AG09309 (cell line): ENCODE data around the gene FKBP15.
A peak's percentile ranks its signal among the peaks of the same experiment; 100 is the strongest.

Experiments
- DNase-seq: peaks from one replicate; pipeline ENCODE4 v3.0.0-alpha.2; 2010; ENCODE audit warnings: low read depth
- H3K4me3 ChIP-seq: 2 replicates; pipeline ENCODE4 v1.5.1; 2011; ENCODE audit warnings: mild to moderate bottlenecking, low read depth, low read length, moderate library complexity; ENCODE audit not compliant: control insufficient read depth
- CTCF ChIP-seq: IDR thresholded peaks from 2 replicates; pipeline ENCODE4 v1.5.1; 2011; ENCODE audit warnings: mild to moderate bottlenecking, low read depth, low read length, inconsistent platforms; ENCODE audit not compliant: insufficient read depth, control insufficient read depth; ENCODE audit errors: missing control alignments

FKBP15 gene, protein sequence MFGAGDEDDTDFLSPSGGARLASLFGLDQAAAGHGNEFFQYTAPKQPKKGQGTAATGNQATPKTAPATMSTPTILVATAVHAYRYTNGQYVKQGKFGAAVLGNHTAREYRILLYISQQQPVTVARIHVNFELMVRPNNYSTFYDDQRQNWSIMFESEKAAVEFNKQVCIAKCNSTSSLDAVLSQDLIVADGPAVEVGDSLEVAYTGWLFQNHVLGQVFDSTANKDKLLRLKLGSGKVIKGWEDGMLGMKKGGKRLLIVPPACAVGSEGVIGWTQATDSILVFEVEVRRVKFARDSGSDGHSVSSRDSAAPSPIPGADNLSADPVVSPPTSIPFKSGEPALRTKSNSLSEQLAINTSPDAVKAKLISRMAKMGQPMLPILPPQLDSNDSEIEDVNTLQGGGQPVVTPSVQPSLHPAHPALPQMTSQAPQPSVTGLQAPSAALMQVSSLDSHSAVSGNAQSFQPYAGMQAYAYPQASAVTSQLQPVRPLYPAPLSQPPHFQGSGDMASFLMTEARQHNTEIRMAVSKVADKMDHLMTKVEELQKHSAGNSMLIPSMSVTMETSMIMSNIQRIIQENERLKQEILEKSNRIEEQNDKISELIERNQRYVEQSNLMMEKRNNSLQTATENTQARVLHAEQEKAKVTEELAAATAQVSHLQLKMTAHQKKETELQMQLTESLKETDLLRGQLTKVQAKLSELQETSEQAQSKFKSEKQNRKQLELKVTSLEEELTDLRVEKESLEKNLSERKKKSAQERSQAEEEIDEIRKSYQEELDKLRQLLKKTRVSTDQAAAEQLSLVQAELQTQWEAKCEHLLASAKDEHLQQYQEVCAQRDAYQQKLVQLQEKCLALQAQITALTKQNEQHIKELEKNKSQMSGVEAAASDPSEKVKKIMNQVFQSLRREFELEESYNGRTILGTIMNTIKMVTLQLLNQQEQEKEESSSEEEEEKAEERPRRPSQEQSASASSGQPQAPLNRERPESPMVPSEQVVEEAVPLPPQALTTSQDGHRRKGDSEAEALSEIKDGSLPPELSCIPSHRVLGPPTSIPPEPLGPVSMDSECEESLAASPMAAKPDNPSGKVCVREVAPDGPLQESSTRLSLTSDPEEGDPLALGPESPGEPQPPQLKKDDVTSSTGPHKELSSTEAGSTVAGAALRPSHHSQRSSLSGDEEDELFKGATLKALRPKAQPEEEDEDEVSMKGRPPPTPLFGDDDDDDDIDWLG

DNA sequence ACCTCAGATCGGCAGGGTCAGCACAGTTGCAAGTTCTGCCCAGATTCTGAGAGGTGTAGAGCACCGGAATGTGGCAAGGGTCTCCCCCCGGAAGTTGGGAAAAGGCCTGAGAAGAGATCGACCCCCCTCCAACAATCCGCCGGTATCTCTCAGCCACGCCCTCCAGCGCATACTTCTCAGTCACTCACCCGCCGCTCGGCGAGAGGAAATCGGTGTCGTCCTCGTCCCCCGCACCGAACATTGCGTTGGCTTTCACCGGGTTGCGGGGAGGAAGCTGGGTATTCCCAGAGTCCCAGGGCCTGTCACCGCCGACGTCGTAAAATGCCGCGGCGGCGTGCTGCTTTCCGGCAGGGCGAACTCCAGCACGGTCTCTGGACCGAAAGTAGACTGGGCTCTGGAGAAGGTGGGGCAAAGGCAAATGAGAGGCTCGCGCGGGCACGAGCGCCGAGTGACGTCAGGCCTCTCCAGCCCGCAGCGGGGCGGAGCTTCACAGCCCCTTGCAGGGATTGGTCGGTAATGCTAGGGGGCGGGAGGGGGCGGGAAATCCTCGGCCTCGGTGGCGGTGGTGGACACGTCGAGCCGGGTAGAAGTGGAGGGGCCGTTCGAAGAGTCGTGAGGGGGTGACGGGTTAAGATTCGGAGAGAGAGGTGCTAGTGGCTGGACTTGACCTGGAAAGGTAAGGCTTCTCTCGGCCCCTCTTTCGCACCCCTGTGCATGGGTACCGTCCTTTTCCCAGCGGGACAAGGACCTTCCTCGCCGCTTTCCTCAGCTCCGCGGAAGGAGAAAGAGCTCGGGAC lies at the start of gene FKBP15, which contains the start of gene SLC31A1:
Gene FKBP15 (minus strand): TSS at position 275 of the 797 bp plus-strand sequence. CDS start 34 bp downstream, at position 241.
Gene SLC31A1 (plus strand): TSS at position 542 of the 797 bp plus-strand sequence. CDS start 34,605 bp downstream, outside the sequence.
- H3K4me3 ChIP-seq: peak within 1 kb of the TSS; percentile 89
- DNase-seq: peak; percentile 95
- TF ChIP-seq CTCF: no peak

GRCh38 chr9:113269871-113270270 lies 48.8 kb upstream of the FKBP15 start:
- no peak overlapping the region for H3K4me3 ChIP-seq
- no peak for DNase-seq
- TF ChIP-seq CTCF: no peak

GRCh38 chr9:113269355-113269754 lies 48.3 kb upstream of the FKBP15 start:
- H3K4me3 ChIP-seq: no peak overlapping the region
- TF ChIP-seq CTCF: no peak
- DNase-seq: no peak

GRCh38 chr9:113267911-113268566 lies 47.0 kb upstream of the FKBP15 start:
- DNase-seq: no peak
- H3K4me3 ChIP-seq: no peak overlapping the region
- no peak for TF ChIP-seq CTCF

DNA sequence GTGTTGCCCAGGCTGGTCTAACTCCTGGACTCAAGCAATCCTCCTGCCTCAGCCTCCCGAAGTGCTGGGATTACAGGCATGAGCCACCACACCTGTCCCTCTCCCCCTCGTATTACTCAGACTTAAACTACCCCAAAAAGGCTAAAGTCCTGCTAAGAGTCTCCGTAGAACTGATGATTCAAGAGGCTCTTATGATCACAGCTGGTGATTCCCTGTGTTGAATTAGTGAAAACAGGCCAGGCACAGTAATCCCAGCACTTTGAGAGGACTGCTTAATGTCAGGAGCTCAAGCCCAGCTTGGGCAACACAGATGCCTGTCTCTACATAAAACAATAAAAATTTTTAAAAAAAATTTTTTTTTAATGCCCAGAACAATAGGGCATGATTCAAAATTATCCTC lies 45.1 kb upstream of the FKBP15 start:
- H3K4me3 ChIP-seq: no peak overlapping the region
- DNase-seq: no peak
- no peak for TF ChIP-seq CTCF
